ENCODE results near the gene NIPA2.
"Not testable (repeated sequence)": the region's sequence is repeated elsewhere in the genome, so short reads cannot be mapped to it uniquely, and the experiment has no call there.

Gene NIPA2

GRCh38 chr15:22838292-22839042 lies at the start of gene NIPA2:
NIPA2 (plus strand) TSS chr15:22838666; CDS start chr15:22851732, 13,066 bp downstream.
- peak; percentile 93 to 98 for DNase-seq (ENCODE audit: low read depth in 2 of 2)

- DNase-seq (ENCODE audit: low read depth in 2 of 2): no peak
Measured at GRCh38 chr15:22794063-22794462, 44.4 kb upstream of the NIPA2 start.

- DNase-seq (ENCODE audit: low read depth in 2 of 2): no peak
Measured at GRCh38 chr15:22794621-22795167, 43.8 kb upstream of the NIPA2 start.

GRCh38 chr15:22795206-22796063 lies 43.0 kb upstream of the NIPA2 start:
- DNase-seq (ENCODE audit: low read depth in 2 of 2): no peak

- DNase-seq (ENCODE audit: low read depth in 2 of 2): no peak
Measured at GRCh38 chr15:22796079-22796478, 42.4 kb upstream of the NIPA2 start.

- DNase-seq (ENCODE audit: low read depth in 2 of 2): no peak
Measured at GRCh38 chr15:22799902-22800301, 38.6 kb upstream of the NIPA2 start.

- DNase-seq (ENCODE audit: low read depth in 2 of 2): not testable (repeated sequence)
Measured at GRCh38 chr15:22803006-22803405, 35.5 kb upstream of the NIPA2 start.

- no peak for DNase-seq (ENCODE audit: low read depth in 2 of 2)
Measured at GRCh38 chr15:22806156-22806555, 32.3 kb upstream of the NIPA2 start.

GRCh38 chr15:22806664-22807063 lies 31.8 kb upstream of the NIPA2 start:
- no peak for DNase-seq (ENCODE audit: low read depth in 2 of 2)

GRCh38 chr15:22807831-22808230 lies 30.6 kb upstream of the NIPA2 start:
- DNase-seq (ENCODE audit: low read depth in 2 of 2): not testable (repeated sequence)

GRCh38 chr15:22808240-22808639 lies 30.2 kb upstream of the NIPA2 start:
- no peak for DNase-seq (ENCODE audit: low read depth in 2 of 2)

- DNase-seq (ENCODE audit: low read depth in 2 of 2): no peak
Measured at GRCh38 chr15:22808761-22809280, 29.6 kb upstream of the NIPA2 start.

- no peak for DNase-seq (ENCODE audit: low read depth in 2 of 2)
Measured at GRCh38 chr15:22810033-22810852, 28.2 kb upstream of the NIPA2 start.

- DNase-seq (ENCODE audit: low read depth in 2 of 2): no peak
Measured at GRCh38 chr15:22810853-22811338, 27.6 kb upstream of the NIPA2 start.

GRCh38 chr15:22811640-22812039 lies 26.8 kb upstream of the NIPA2 start:
- no peak for DNase-seq (ENCODE audit: low read depth in 2 of 2)

- DNase-seq (ENCODE audit: low read depth in 2 of 2): no peak
Measured at GRCh38 chr15:22813844-22814243, 24.6 kb upstream of the NIPA2 start.

GRCh38 chr15:22815766-22816165 lies 22.7 kb upstream of the NIPA2 start:
- DNase-seq (ENCODE audit: low read depth in 2 of 2): no peak

- no peak for DNase-seq (ENCODE audit: low read depth in 2 of 2)
Measured at GRCh38 chr15:22819651-22820050, 18.8 kb upstream of the NIPA2 start.

- DNase-seq (ENCODE audit: low read depth in 2 of 2): no peak
Measured at GRCh38 chr15:22823495-22824128, 14.9 kb upstream of the NIPA2 start.

- no peak for DNase-seq (ENCODE audit: low read depth in 2 of 2)
Measured at GRCh38 chr15:22827125-22827524, 11.3 kb upstream of the NIPA2 start.

GRCh38 chr15:22831473-22831872 lies 7.0 kb upstream of the NIPA2 start:
- no peak for DNase-seq (ENCODE audit: low read depth in 2 of 2)
